Anterior cingulate cortex (tissue), 58 donors: ENCODE measurements around the gene SLC37A4.
"Not testable (repeated sequence)": the region's sequence is repeated elsewhere in the genome, so short reads cannot be mapped to it uniquely, and the experiment has no call there.

ENCODE experiments used
- DNase-seq, 58 donors: peaks; one replicate each; lab custom pipeline; 2025; lab: John Stamatoyannopoulos, UW

The SLC37A4 gene

DNA sequence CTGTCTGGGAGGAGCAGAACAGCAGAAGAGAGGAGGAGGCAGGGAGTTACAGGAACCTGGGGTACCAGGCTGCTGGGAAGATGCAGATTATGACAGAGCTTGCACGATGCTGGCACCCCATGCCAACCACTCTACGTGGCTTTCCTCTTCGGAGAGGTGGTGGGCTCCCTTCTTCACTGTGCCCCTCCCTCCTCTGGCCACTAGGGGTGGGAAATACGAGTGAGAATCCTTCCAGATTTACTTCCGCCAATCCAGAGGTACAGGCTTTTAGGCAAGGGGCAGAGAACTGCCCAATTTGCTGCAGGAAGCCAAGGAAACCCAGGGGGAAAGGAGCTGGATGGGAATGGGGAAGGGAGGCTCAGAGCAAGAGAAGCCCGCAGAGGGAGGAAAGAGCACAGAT is 14.0 kb upstream of the SLC37A4 start:
- no peak for DNase-seq

DNA sequence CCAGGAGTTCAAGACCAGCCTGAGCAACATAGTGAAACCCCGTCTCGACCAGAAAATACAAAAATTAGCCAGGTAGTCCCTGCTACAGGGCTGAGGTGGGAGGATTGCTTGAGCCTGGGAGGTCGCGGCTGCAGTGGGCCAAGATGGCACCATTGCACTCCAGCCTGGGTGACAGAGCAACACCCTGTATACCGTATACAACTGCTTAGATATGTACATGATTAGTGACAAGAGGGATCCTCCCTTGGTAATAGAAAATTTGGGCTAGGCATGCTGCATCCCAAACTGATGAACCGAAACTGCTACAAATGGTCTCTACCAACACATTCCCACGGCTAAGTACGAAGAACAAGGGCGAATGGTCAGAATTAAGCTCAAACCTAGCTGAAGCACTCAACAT is 12.2 kb upstream of the SLC37A4 start:
- no peak for DNase-seq

DNA sequence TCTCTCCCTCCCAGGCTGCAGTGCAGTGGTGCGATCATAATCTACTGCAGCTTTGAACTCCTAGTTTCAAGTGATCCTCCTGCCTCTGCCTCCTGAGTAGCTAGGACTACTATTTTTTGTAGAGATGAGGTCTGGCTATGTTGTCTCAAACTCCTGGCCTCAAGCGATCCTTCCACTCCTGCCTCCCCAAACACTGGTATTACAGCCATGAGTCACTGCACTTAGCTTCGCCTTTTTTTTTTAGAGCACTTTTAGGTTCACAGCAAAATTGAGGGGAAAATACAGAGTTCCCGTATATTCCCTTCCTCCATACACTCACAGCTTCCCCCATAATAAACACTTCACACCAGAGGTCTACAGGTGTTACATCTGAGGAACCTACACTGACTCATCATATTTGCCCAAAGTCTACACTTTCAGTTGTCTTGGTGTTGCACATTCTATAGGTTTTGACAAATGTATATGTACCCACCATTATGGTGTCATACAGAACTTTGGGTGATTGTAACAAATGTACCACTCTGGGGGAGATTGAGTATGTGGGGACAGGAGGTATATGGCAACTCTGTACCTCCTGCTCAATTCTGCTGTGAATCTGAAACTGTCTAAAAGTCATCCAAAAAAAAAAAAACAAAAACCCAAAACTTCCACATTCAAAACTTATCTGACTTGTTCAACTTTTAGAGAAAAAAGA is 11.3 kb upstream of the SLC37A4 start:
- DNase-seq, result no peak

DNA sequence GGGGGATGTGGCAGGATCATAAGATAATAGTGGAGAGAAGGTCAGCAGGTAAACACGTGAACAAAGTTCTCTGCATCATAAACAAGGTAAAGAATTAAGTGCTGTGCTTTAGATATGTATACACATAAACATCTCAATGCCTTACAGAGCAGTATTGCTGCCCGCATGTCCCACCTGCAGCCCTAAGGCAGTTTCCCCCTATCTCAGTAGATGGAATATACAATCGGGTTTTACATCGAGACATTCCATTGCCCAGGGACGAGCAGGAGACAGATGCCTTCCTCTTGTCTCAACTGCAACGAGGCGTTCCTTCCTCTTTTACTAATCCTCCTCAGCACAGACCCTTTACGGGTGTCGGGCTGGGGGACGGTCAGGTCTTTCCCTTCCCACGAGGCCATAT is 8.8 kb upstream of the SLC37A4 start:
- not testable (repeated sequence) for DNase-seq

DNA sequence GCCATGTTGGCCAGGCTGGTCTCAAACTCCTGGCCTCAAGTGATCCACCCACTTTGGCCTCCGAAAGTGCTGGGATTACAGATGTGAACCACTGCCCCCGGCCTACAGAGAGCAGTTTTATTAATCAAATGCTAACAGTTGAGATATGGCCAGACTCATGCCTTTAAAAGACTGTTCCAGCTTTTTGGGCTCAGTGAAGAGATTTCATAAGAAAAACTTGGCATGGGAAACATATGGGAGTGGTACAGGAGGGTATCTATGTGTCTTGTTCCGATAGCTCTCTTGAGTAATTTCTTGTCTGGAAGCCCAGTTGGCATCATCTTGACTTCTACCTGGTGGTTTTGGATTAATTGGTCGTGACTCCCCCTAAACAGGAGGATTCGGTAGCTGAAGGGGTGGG is 8.2 kb upstream of the SLC37A4 start:
- DNase-seq, result no peak

DNA sequence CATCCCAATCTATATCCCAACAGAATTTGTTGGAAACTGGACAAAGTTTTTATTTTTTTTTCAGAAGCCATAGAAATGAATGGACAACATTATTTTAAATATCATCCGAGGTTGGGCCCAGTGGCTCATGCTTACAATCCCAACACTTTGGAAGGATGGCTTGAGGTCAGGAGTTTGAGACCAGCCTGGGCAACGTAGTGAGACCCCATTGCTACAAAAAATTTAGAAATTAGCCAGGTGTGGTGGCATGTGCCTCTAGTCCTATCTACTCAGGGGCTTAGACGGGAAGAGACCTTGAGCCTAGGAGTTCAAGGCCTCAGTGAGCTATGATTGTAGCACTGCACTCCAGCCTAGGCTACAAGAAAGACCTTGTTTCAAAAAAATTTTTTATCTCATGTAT is 4.1 kb upstream of the SLC37A4 start:
- DNase-seq, result no peak

DNA sequence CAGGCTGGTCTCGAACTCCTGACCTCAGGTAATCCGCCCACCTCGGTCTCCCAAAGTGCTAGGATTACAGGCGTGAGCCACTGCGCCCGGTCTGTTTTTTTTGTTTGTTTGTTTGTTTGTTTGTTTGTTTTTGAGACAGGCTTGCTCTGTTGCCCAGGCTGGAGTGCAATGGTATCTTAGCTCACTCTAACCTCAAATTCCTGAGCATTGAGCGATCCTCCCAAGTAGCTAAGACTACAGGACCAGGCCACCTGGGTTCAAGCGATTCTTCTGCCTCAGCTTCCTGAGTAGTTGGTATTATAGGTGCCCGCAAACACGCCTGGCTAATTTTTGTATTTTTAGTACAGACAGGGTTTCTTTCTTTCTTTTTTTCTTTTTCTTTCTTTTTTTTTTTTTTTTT is 2.7 kb upstream of the SLC37A4 start:
- DNase-seq, result not testable (repeated sequence)

DNA sequence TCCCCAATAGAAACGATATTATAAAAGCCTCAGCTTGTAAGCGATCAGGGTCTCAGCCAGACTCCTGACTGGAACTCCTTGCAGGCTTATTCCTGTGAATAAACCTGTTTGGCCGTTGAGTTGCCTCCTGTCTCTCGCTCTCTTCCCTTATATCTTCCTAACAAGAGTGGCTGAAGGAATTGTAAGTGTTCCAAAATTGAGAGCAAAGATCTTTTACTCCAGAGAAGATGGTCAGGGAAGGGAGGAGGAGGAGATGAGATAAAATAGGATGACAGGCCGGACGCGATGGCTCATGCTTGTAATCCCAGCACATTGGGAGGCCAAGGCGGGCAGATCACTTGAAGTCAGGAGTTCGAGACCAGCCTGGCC is 1.2 kb upstream of the SLC37A4 start:
- DNase-seq, result no peak

DNA sequence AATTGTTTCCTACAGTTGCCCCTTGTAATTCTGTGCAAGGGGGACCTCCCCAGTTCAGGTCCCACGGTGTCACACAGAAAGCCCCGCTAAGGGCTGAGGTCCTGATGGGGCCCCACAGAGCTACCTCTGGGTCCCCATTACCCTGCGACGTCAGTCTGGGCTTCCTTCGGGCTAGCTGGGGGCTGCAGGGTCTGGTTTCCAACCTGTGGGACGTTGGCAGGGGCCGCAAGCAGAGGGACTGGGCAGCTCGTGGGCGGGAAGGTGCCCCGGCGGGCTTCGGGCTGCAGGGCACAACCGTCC is 698 bp downstream of the SLC37A4 start:
- peak in 1 of 58 donors; percentile 40 for DNase-seq

DNA sequence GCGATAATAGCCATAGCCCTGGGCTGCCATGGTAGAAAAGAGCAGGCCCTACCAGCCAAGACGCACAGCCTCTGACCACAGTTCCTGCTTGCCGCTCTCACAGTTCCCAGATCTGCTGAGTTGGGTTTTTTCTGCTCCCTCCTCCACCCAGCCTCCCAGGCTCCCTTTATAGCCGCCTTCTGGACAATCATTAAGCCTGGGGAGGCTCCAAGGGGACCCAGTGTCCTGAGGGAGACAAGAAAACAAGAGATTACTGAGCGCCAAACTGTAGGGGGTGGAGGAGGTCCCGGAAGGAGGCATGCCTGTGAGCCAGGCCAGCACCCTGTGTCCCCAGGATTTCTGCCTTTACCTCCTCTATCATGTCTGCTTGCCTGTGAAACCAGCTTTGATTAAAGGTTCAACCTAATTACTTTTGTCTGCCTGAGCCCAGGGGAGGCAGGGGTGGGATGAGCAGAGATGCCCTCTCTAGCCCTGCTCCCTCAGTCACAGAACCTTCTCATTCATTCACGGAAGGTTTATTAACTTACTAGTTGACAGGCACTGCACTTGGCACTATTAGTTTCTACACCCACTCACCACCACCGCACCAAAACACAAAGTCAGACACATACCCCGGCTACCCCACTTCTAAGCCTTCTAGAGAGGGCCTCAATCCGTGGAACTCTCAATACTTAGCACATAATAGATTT is 1.2 kb downstream of the SLC37A4 start:
- DNase-seq, result peak in 17 of 58 donors; percentile 3 to 39 (median 15)

DNA sequence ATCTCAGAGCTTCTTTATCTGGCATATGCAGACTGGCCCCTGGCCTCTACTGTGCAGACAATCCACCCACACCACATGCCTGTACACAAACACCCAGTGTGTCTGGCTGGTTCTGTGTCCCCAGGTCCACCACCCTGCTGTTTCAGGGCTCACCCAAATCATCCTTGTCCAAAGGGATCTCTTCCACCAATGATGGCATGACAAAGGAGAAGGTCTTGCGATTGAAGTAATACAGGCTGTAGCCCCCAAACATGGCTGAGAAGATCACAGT is 1.7 kb downstream of the SLC37A4 start:
- peak in 1 of 58 donors; percentile 12 for DNase-seq

DNA sequence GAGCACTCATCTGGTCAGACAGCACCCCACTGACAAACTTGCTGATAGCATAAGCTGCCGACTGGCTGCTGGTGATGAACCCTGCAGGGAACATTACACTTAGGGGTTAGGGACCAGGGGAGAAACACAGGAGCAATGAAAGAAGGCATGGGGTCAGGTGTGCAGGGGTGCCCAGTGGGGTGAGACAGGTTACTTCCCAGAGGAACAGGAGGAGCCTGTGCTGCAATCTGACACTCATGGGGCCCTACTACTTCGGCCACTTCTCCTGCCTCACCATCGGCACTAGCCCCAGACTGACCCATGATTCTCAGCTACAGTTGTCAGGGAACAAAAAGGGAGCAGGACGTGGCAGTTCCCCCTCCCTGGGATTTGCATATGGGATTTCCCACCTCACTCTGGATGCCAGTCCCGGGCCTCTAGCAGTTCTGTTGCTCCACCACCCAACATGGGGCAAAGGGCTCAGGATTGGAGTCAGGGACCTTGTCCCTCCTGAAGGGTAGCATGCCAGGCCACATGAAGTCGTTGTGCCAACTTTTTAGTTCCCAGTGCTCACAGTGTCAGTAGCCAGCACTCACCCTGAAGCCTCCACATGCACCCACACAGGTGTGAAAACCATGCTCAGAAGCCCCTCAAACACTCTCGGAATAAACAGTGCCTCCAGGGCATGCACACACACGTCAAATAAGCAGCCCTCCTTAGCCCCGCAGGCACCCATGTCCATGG is 2.2 kb downstream of the SLC37A4 start:
- no peak for DNase-seq

DNA sequence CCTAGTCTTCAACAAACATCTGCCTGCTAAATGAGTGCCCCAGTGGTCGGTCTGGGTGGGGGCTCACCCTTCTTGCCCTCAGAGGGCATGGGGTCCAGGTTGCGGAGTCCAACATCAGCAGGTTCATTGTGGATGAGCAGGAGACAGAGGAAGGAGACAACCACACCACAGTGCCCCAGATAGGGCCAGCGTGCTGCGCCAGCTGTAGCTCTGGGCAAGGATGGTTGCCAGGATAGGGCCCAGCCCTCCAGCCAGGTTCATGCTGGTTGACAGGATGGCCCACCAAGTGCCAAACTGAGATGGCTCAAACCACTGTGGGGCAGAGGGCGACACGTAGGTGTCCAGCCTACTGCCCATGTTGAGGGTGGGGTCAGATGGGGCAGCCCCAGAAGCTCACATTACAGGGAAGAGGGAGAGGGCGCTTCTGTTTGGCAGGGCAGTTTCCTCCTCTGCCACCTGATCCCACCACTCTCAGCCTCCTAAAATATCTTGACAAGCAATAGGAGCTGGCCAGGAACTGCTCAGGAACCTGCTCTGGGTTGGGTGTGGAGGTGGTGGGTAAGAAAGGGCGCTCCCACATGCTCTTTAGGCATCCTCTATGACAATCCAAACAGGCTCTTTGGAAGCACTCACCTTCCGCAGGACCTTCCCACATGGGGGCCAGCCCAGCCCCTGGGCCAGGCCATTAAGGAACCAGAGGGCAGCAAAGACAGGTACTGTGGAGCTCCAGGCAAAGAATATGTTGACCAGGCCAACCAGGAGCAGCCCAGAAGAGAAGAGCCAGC is 2.9 kb downstream of the SLC37A4 start:
- DNase-seq, result no peak

DNA sequence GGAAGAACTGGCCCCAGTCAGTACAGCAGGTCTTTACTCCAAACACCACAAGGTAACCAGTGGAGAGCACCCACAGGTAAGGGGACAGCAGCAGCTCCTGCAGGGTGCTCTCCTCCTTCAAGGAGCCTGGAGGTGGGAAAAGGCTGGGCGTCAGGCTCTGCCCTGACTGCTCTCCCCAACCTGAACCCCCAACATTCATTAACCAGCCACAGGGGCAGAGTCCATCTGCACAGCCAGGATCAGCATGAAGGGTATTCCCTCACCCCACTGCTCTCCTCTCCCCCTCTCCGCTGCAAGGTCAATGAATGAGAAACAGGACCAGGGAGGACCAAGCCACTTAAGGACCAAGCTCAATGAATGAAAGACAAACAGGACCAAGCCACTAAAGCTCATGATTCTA is 3.7 kb downstream of the SLC37A4 start:
- no peak for DNase-seq

DNA sequence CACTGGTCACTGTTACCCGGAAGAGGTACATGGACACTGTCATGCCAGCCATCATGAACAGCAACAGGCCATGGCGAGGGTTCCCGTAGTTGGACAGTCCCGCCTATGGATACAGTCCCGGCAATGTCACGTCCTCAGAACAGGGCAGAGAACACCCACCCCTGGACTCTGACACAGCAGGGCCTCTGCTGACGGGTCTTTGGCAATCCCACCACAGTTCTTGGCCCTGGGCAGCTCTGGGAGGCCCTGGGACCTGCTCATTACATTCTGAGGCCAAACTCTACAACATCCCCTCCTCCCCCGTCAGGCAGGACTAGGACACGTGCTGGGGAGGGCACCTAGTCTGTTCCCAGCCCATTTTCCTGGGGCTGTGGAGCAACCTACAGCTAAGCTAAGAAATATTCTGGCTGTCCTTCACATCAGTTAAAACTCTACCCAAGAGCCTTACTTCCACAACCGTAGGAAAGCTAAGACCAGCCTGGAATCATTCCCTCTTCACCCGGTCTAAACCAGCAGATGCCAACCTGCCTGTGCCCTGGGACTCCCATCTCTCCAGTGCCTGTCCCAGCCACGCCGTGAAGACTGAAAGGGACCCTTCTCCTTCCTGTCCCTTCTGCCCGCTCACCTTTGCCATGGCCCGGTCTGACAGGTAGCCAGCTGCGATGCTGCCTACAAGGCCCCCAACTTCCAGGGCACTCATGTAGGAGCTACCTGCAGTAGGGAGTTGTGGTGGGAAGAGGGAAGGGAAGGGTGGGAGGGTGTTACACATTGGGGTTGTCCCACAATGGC is 4.5 kb downstream of the SLC37A4 start:
- no peak for DNase-seq

DNA sequence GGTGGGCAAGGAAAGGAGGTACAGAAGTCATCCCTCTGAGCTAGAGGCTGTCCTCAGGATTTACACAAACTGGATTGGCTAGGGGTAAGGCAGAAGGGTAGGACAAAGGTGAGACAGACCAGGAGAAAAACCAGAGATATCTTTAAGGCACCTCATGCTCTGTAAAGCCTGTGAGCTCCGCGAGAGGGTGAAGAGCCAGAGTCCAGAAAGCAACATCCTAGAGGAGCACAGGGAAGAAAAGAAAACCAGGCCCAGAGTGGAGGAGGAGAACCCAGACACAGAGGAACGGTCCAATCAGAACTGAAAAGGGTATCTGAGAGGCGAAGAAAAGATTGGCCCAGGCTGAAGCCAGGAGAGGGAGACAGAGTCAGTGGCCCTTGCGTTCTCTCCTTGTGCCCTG is 5.1 kb downstream of the SLC37A4 start:
- DNase-seq, result no peak

DNA sequence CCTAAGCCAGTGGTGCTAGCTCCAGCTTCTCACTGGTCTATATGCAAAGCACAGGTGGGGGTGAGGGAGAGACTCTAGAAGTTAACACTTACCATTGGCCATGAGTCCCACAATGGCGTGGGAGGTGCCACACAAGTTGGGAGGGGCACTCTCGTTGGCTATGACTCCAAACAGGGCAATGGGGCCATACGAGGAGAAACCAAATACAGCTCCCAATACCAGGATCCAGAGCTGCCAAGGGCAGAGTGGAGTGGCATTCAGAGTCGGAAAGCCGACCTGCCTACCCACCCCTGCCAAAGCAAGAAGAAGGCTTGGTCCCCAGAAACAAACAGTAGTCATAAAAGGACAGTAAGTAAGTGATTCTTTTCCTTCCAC is 5.6 kb downstream of the SLC37A4 start:
- DNase-seq, result no peak

DNA sequence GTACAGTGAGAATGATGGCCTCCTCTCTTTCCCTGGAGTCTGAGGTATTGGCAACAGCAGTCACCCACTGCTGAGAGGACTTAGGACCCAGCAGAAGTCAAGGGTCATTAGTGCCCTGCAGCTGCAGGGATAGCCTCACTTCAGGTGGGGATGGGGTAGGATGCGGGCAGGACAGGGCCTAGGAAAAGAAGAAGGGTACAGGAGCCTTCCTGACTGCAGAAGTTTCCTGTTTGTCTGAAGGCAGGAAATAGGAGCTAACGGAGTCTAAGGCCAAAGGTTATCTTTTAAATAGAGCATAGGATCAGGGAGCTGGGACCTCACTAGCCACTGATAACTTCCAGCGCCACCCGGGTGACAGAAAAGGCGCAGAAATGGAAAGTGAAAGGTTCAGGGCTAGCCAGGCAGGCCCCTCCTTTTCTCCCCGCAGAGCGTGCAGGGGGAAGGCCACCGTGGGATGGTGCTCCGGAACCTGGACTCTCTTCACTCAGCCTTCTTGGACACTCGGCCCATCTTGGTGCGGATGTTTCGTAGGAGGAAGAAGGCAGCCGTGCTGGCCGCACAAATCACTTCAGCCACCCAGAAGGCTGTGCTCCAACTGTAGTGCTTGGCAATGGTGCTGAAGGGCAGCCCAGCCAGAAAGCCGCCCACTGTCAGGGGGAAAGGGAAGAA is 6.1 kb downstream of the SLC37A4 start:
- DNase-seq, result no peak

DNA sequence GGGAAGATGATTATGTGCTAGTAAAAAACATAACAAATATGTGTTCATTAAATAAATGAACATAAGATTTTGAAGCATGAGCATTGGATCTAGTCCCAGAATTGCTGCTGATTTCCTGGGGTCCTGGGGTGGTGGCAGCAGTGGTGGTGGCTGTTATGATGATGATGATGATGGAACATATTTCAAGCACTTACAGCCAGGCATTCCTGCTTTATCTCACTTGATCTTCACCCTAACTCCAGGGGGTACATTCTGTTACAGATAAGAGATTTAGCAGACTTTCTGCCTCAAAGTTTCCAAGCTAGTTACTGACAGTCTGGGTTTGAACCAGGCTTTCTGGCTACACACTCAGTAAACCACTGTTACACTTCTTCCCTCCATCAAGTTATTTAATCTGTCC is 6.9 kb downstream of the SLC37A4 start:
- DNase-seq, result no peak

DNA sequence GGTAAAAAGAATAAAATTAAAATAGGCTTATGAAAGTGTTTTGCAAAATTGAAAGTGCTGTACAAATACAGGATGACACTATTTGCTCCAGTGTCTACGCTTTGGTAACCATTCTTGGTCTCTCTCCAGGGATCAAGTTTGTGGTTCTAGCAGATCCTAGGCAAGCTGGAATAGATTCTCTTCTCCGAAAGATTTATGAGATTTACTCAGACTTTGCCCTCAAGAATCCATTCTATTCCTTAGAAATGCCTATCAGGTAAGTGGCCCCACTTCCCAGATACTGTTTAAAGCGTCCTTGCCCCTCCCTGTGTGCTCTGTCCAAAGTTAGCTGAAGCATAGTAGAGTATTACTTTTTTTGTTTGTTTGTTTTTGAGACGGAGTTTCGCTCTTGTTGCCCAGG is 9.0 kb downstream of the SLC37A4 start:
- DNase-seq, result no peak
